CD14-positive monocyte (primary cell): ENCODE measurements around the gene ARHGEF19. TPM values are rescaled to one million over a fixed set of nuclear protein-coding genes. Genes with fewer than 3 reads are reported as not detected.

ENCODE experiments used
- DNase-seq, 3 donors: peaks; one replicate each; pipeline ENCODE4 v3.0.0-alpha.2; 2011 to 2022
- H2AFZ ChIP-seq: 2 replicates; pipeline ENCODE4 v1.6.0; 2012; ENCODE audit warnings: mild to moderate bottlenecking, low read depth, low read length, inconsistent platforms; ENCODE audit not compliant: insufficient read depth, poor library complexity, severe bottlenecking
- H3K27ac ChIP-seq, 2 donors: 1 replicate in 1 of 2; 2 replicates in 1 of 2; pipeline ENCODE4 v1.5.1; 2012 to 2013; ENCODE audit warnings: low read length in 2 of 2, control low read depth in 1 of 2, inconsistent platforms in 1 of 2, low read depth in 1 of 2, mild to moderate bottlenecking in 1 of 2
- H3K27me3 ChIP-seq, 2 donors: one replicate each; pipeline versions ENCODE4 v1.6.0 to v1.6.1; 2011 to 2013; ENCODE audit warnings: low read length in 2 of 2; ENCODE audit not compliant: control insufficient read depth in 2 of 2, insufficient read depth in 2 of 2
- H3K36me3 ChIP-seq, 2 donors: replicated peaks in 1 of 2; 1 replicate in 1 of 2; 2 replicates in 1 of 2; pipeline versions ENCODE4 v1.5.1 to v1.6.1; 2012 to 2013; ENCODE audit warnings: low read length in 2 of 2, control low read depth in 1 of 2, inconsistent platforms in 1 of 2, mild to moderate bottlenecking in 1 of 2; ENCODE audit not compliant: insufficient read depth in 2 of 2, control insufficient read depth in 1 of 2
- H3K4me1 ChIP-seq, 2 donors: 1 replicate in 1 of 2; 2 replicates in 1 of 2; pipeline versions ENCODE4 v1.5.1 to v1.6.1; 2012 to 2013; ENCODE audit warnings: low read length in 2 of 2, control low read depth in 1 of 2, inconsistent platforms in 1 of 2, mild to moderate bottlenecking in 1 of 2, moderate library complexity in 1 of 2; ENCODE audit not compliant: insufficient read depth in 2 of 2, control insufficient read depth in 1 of 2
- H3K4me2 ChIP-seq: replicated peaks from 2 replicates; pipeline ENCODE3; 2012; ENCODE audit warnings: low read length, moderate library complexity, mild to moderate bottlenecking; ENCODE audit not compliant: poor library complexity, severe bottlenecking; ENCODE audit errors: extremely low read depth
- H3K4me3 ChIP-seq, 3 experiments: fragments of 200-600 bp in 1 of 3; sonication (generic) in 1 of 3; replicated peaks in 1 of 3; 1 replicate in 2 of 3; 2 replicates in 1 of 3; pipeline ENCODE4 v1.5.1; 2011 to 2013; ENCODE audit warnings: low read length in 3 of 3, mild to moderate bottlenecking in 3 of 3, control low read depth in 2 of 3, low read depth in 2 of 3, inconsistent platforms in 1 of 3, moderate library complexity in 1 of 3
- H3K79me2 ChIP-seq: 2 replicates; pipeline ENCODE4 v1.6.0; 2012; ENCODE audit warnings: mild to moderate bottlenecking, control low read depth, inconsistent platforms, low read length, moderate library complexity; ENCODE audit not compliant: insufficient read depth
- H3K9ac ChIP-seq: 2 replicates; pipeline ENCODE4 v1.6.0; 2017; ENCODE audit warnings: low read length, mild to moderate bottlenecking; ENCODE audit not compliant: insufficient read depth, poor library complexity, severe bottlenecking
- H3K9me3 ChIP-seq, 2 donors: replicated peaks in 1 of 2; 1 replicate in 1 of 2; 2 replicates in 1 of 2; pipeline versions ENCODE4 v1.5.1 to v1.6.1; 2012 to 2013; ENCODE audit warnings: low read length in 2 of 2, control low read depth in 1 of 2; ENCODE audit not compliant: control insufficient read depth in 1 of 2, insufficient read depth in 1 of 2
- H4K20me1 ChIP-seq: 2 replicates; pipeline ENCODE4 v1.6.0; 2012; ENCODE audit warnings: mild to moderate bottlenecking, low read length, control low read depth, moderate library complexity; ENCODE audit not compliant: insufficient read depth
- H3K27ac Mint-ChIP-seq, 7 donors: one replicate each; pipeline ENCODE4 v1.8.0; 2020; ENCODE audit warnings: mild to moderate bottlenecking in 7 of 7, mixed read lengths in 7 of 7, moderate library complexity in 6 of 7, inconsistent platforms in 2 of 7
- H3K27me3 Mint-ChIP-seq, 3 donors: one replicate each; pipeline ENCODE4 v1.8.0; 2021 to 2022; ENCODE audit warnings: low read depth in 3 of 3, mild to moderate bottlenecking in 3 of 3, mixed read lengths in 3 of 3, moderate library complexity in 3 of 3, inconsistent platforms in 1 of 3
- H3K36me3 Mint-ChIP-seq, 2 donors: one replicate each; pipeline ENCODE4 v1.8.0; 2020; ENCODE audit warnings: mixed read lengths in 2 of 2, inconsistent platforms in 1 of 2, mild to moderate bottlenecking in 1 of 2
- H3K4me1 Mint-ChIP-seq: one replicate; pipeline ENCODE4 v1.8.0; 2020; ENCODE audit warnings: mild to moderate bottlenecking, mixed read lengths
- H3K4me3 Mint-ChIP-seq, 2 donors: one replicate each; pipeline ENCODE4 v1.8.0; 2020; ENCODE audit warnings: mild to moderate bottlenecking in 2 of 2, mixed read lengths in 2 of 2, moderate library complexity in 1 of 2
- H3K9me3 Mint-ChIP-seq, 7 donors: one replicate each; pipeline ENCODE4 v1.8.0; 2020 to 2022; ENCODE audit warnings: mixed read lengths in 7 of 7, mild to moderate bottlenecking in 6 of 7, moderate library complexity in 6 of 7, inconsistent platforms in 2 of 7
- CTCF ChIP-seq: fragments of 200-600 bp; IDR thresholded peaks from one replicate; pipeline ENCODE4 v1.8.0; 2022; ENCODE audit warnings: antibody characterized with exemption, mild to moderate bottlenecking
- WGBS: methylation state at CpG from one replicate; pipeline ENCODE4 v1.1.5; 2013; ENCODE audit warnings: missing lambda C conversion rate; ENCODE audit not compliant: insufficient coverage; 5-methylcytosine and 5-hydroxymethylcytosine counted together
- intact Hi-C, 2 donors: fragments of 100-400 bp; cut with micrococcal nuclease; formaldehyde crosslinking; loops; one replicate each; pipeline versions ENCODE4 v1.15.0 to v1.15.1; 2023
- polyA plus RNA-seq, 3 donors: library from polyadenylated mRNA; depleted of rRNA in 1 of 3; unstranded in 2 of 3; stranded (reverse) in 1 of 3; fragments of 300-500 nt in 2 of 3; fragments of >200 nt in 1 of 3; fragmentation: Illumina TruSeq in 2 of 3; gene quantifications; 1 replicate in 2 of 3; 2 replicates in 1 of 3; pipeline ENCODE4 v1.2.3, GENCODE V29; 2012 to 2021

ARHGEF19 gene
- polyA plus RNA-seq, 3 donors: 2.2 to 7.9 (median 2.3) TPM

GRCh38 chr1:16236511-16237342 lies 24.3 kb upstream of the ARHGEF19 start, which contains the start of gene CPLANE2:
Gene CPLANE2, minus strand, starts transcription at chr1:16237183. Its CDS starts 441 bp downstream, at chr1:16236742.
- intact Hi-C loops: no loop called here
- Histone ChIP-seq H3K9ac (peak within 1 kb of the TSS; percentile 64), H4K20me1 (no peaks in the 10 kb centered on the region), H3K36me3 (no peaks in the 10 kb centered on the region), H3K27ac (no peak within 1 kb of the TSS), H3K4me2 (peak within 1 kb of the TSS; percentile 97), H2AFZ (peak within 1 kb of the TSS; percentile 91), H3K4me3 (peak within 1 kb of the TSS; percentile 56 to 88 (median 66)), H3K27me3 (no peaks in the 10 kb centered on the region), H3K4me1 (peaks cover 16 to 17% of the 10 kb centered on the region in 2 donors), H3K9me3 (no peaks in the 10 kb centered on the region), H3K79me2 (no peaks in the 10 kb centered on the region)
- Mint-ChIP-seq H3K36me3 (no peaks in the 10 kb centered on the region), H3K9me3 (peaks cover 0 to 3% (median 0%) of the 10 kb centered on the region in 7 donors), H3K4me1 (peaks cover 18% of the 10 kb centered on the region), H3K4me3 (peak within 1 kb of the TSS; percentile 82 to 90), H3K27me3 (no peaks in the 10 kb centered on the region), H3K27ac (peak within 1 kb of the TSS; percentile 32 to 89 (median 76))
- TF ChIP-seq CTCF: no peak
- WGBS: under 1% methylated on average over 51 of the region's 57 CpGs
- peak; percentile 83 to 86 (median 85) for DNase-seq

GRCh38 chr1:16235944-16236510 lies 23.6 kb upstream of the ARHGEF19 start:
- peak overlapping the region; percentile 91 for H2AFZ ChIP-seq
- H3K9me3 Mint-ChIP-seq: peaks cover 0 to 3% (median 0%) of the 10 kb centered on the region in 7 donors
- 27% methylated on average over 5 of the region's 6 CpGs for WGBS

More at GRCh38 chr1:16235944-16236510, 23.6 kb upstream of the ARHGEF19 start:
- TF ChIP-seq CTCF: peak; percentile 23
- Mint-ChIP-seq H3K27ac (peak overlapping the region in 6 of 7 donors; percentile 12 to 87 (median 64)), H3K36me3 (peaks cover 2 to 3% of the 10 kb centered on the region in 2 donors), H3K4me1 (peaks cover 18% of the 10 kb centered on the region), H3K27me3 (no peaks in the 10 kb centered on the region), H3K4me3 (peak overlapping the region; percentile 82 to 90)
- no peaks in the 10 kb centered on the region for H3K27me3 ChIP-seq
- no peaks in the 10 kb centered on the region for H3K36me3 ChIP-seq
- no peaks in the 10 kb centered on the region for H3K79me2 ChIP-seq
- DNase-seq: peak; percentile 17 to 26 (median 21)
- H3K4me2 ChIP-seq: peak overlapping the region; percentile 97
- H4K20me1 ChIP-seq: no peaks in the 10 kb centered on the region
- no peak overlapping the region for H3K27ac ChIP-seq
- peaks cover 16 to 17% of the 10 kb centered on the region in 2 donors for H3K4me1 ChIP-seq
- intact Hi-C loops: no loop called here
- H3K9ac ChIP-seq: no peak overlapping the region
- peak overlapping the region in 2 of 3 experiments; percentile 66 to 88 for H3K4me3 ChIP-seq
- H3K9me3 ChIP-seq: no peaks in the 10 kb centered on the region
